HG03571 (cell line): ENCODE results near the gene PIK3R2.
"Not testable (repeated sequence)": the region's sequence is repeated elsewhere in the genome, so short reads cannot be mapped to it uniquely, and the experiment has no call there.

Source experiments
- ATAC-seq: cut with Tn5 transposase; IDR thresholded peaks from one replicate; pipeline ENCODE4 v1.9.1; 2021; ENCODE audit not compliant: unreplicated experiment

The PIK3R2 gene

GRCh38 chr19:18152817-18153555 is at the start of gene PIK3R2:
Gene PIK3R2 (plus strand): TSS chr19:18153163. CDS start chr19:18155880, 2,717 bp downstream.
- peak; percentile 53 for ATAC-seq

GRCh38 chr19:18104793-18105131 is 48.2 kb upstream of the PIK3R2 start:
- no peak for ATAC-seq

- ATAC-seq: not testable (repeated sequence)
Observed at GRCh38 chr19:18105259-18105658, 47.7 kb upstream of the PIK3R2 start.

GRCh38 chr19:18107235-18107634 is 45.7 kb upstream of the PIK3R2 start:
- no peak for ATAC-seq

- ATAC-seq: no peak
Observed at GRCh38 chr19:18108897-18109296, 44.1 kb upstream of the PIK3R2 start.

GRCh38 chr19:18109341-18109732 is 43.6 kb upstream of the PIK3R2 start:
- ATAC-seq: no peak

- ATAC-seq: no peak
Observed at GRCh38 chr19:18109733-18110608, 43.0 kb upstream of the PIK3R2 start.

- ATAC-seq: no peak
Observed at GRCh38 chr19:18110609-18111232, 42.2 kb upstream of the PIK3R2 start.

- ATAC-seq: no peak
Observed at GRCh38 chr19:18112989-18113478, 39.9 kb upstream of the PIK3R2 start.

- ATAC-seq: no peak
Observed at GRCh38 chr19:18113827-18114226, 39.1 kb upstream of the PIK3R2 start.

GRCh38 chr19:18114483-18114882 is 38.5 kb upstream of the PIK3R2 start:
- no peak for ATAC-seq

- no peak for ATAC-seq
Observed at GRCh38 chr19:18117364-18117691, 35.6 kb upstream of the PIK3R2 start.

GRCh38 chr19:18117692-18118378 is 35.1 kb upstream of the PIK3R2 start:
- peak; percentile 80 for ATAC-seq

- no peak for ATAC-seq
Observed at GRCh38 chr19:18118420-18119012, 34.4 kb upstream of the PIK3R2 start.

GRCh38 chr19:18119013-18119716 is 33.8 kb upstream of the PIK3R2 start:
- ATAC-seq: no peak

- no peak for ATAC-seq
Observed at GRCh38 chr19:18119717-18120105, 33.3 kb upstream of the PIK3R2 start.

- ATAC-seq: no peak
Observed at GRCh38 chr19:18120127-18120526, 32.8 kb upstream of the PIK3R2 start.

- no peak for ATAC-seq
Observed at GRCh38 chr19:18121166-18121565, 31.8 kb upstream of the PIK3R2 start.

- no peak for ATAC-seq
Observed at GRCh38 chr19:18122424-18122823, 30.5 kb upstream of the PIK3R2 start.
